Ovary (tissue), 9 donors: ENCODE measurements around the gene LUM. TPM values are rescaled to one million over a fixed set of nuclear protein-coding genes. Genes with fewer than 3 reads are reported as not detected.

Source experiments
- DNase-seq, 5 donors: peaks; one replicate each; pipeline ENCODE4 v3.0.0-alpha.2; 2019 to 2020
- H3K27ac ChIP-seq, 2 donors: fragments of 200-600 bp; one replicate each; pipeline versions ENCODE4 v1.5.1 to v1.8.0; 2019 to 2022
- H3K27me3 ChIP-seq: fragments of 200-600 bp; one replicate; pipeline ENCODE4 v1.8.0; 2022
- H3K36me3 ChIP-seq: fragments of 200-600 bp; sonication (generic); one replicate; pipeline ENCODE4 v1.5.1; 2019
- H3K4me1 ChIP-seq: one replicate; pipeline ENCODE4 v1.8.1; 2013; ENCODE audit warnings: mild to moderate bottlenecking, moderate library complexity; ENCODE audit not compliant: insufficient read depth
- H3K4me3 ChIP-seq: fragments of 200-600 bp; sonication (generic); one replicate; pipeline ENCODE4 v1.5.1; 2017
- H3K9me3 ChIP-seq, 2 donors: fragments of 200-600 bp in 1 of 2; sonication (generic) in 1 of 2; one replicate each; pipeline versions ENCODE4 v1.5.1 to v1.8.1; 2013 to 2019; ENCODE audit warnings: mild to moderate bottlenecking in 1 of 2, moderate library complexity in 1 of 2
- EP300 ChIP-seq: sonication (generic); formaldehyde crosslinking; IDR thresholded peaks from one replicate; pipeline ENCODE4 v1.6.1; 2017; ENCODE audit warnings: antibody characterized with exemption
- POLR2A ChIP-seq: fragments of 450-650 bp; IDR thresholded peaks from one replicate; pipeline ENCODE4 v1.6.1; 2017; ENCODE audit warnings: antibody characterized with exemption, mild to moderate bottlenecking, moderate library complexity
- WGBS, 3 donors: extraction: QIAGEN DNeasy Blood & Tissue Kit in 1 of 3; methylation state at CpG; one replicate each; pipeline versions ENCODE4 v1.1.5 to v1.1.7; 2013 to 2017; 5-methylcytosine and 5-hydroxymethylcytosine counted together
- intact Hi-C, 4 donors: fragments of 100-400 bp; cut with DNase I; formaldehyde crosslinking; loops; one replicate each; pipeline versions ENCODE4 v1.11.0 to v1.15.1; 2022 to 2023
- polyA plus RNA-seq, 2 donors: library from polyadenylated mRNA; stranded (reverse); fragments of 200-250 nt in 1 of 2; fragments of 350-450 nt in 1 of 2; fragmentation: Illumina TruSeq in 1 of 2; extraction: RNeasy Lipid Tissue Mini Kit (QIAGEN cat#74804) in 1 of 2; gene quantifications; one replicate each; pipeline ENCODE4 v1.2.3, GENCODE V29; 2013 to 2014
- total RNA-seq, 7 donors: library from RNA; depleted of rRNA in 2 of 7; stranded (reverse); fragments of >200 nt in 2 of 7; fragmentation: NEBNext Ultra II Directional in 3 of 7; extraction: Animal tissue kit (Norgen Biotek cat#: 25700) in 3 of 7; gene quantifications; one replicate each; pipeline versions ENCODE4 v1.1.0 to v1.2.4, GENCODE V29; 2016 to 2023
- TF ChIP-seq, protein P1 (sequence below), 3 donors: fragments of 450-650 bp in 2 of 3; fragments of 200-600 bp in 1 of 3; IDR thresholded peaks; one replicate each; pipeline versions ENCODE4 v1.5.1 to v1.8.0; 2016 to 2022; ENCODE audit warnings: antibody characterized with exemption in 3 of 3, mild to moderate bottlenecking in 1 of 3
- donor health status: DM: no; HTN: no; CAD: no; lungs with moderate emphysema.
- donor health status: DM: no; HTN: no; CAD: no.
- donor health status: Bipolar disorder and iron deficiency.
- donor health status: DM: yes; HTN: yes; CAD: no.
- donor health status: DM: no; HTN: no; CAD: no.
- donor health status: DM: yes; HTN: yes; CAD: no.

The LUM gene
- total and polyA plus RNA-seq, 9 donors: 122 to 663 (median 343) TPM

DNA sequence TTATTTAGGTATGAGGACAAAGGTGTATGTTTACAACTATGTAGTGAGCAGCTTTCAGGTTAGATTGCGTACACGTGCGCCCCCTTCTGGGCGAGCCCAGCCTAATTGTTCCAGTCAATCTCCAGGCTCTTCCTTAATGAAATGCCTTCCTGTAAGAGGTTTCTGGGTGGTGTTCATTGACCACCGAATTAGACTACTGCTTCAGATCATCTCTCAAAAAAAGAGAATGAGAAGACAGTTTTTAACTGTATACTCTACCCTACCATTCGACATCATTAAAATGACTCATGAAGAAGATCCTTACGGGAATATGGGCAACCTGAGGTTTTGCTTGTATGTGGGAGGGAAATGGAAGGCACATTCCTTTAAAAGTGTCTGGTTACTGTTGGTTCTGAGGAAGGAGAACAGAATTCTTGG, 2.1 kb downstream of the LUM start:
- Histone ChIP-seq H3K4me3 (peak overlapping the region; percentile 32), H3K4me1 (peaks cover 2% of the 10 kb centered on the region), H3K27me3 (no peaks in the 10 kb centered on the region), H3K9me3 (no peaks in the 10 kb centered on the region), H3K36me3 (no peaks in the 10 kb centered on the region), H3K27ac (peak overlapping the region in 1 of 2 donors; percentile 5)
- DNase-seq: peak; percentile 50 to 85 (median 66)
- TF ChIP-seq, protein P1, sequence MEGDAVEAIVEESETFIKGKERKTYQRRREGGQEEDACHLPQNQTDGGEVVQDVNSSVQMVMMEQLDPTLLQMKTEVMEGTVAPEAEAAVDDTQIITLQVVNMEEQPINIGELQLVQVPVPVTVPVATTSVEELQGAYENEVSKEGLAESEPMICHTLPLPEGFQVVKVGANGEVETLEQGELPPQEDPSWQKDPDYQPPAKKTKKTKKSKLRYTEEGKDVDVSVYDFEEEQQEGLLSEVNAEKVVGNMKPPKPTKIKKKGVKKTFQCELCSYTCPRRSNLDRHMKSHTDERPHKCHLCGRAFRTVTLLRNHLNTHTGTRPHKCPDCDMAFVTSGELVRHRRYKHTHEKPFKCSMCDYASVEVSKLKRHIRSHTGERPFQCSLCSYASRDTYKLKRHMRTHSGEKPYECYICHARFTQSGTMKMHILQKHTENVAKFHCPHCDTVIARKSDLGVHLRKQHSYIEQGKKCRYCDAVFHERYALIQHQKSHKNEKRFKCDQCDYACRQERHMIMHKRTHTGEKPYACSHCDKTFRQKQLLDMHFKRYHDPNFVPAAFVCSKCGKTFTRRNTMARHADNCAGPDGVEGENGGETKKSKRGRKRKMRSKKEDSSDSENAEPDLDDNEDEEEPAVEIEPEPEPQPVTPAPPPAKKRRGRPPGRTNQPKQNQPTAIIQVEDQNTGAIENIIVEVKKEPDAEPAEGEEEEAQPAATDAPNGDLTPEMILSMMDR (IDR thresholded peaks at IDR 0.05): peak in 2 of 3 donors; percentile 38 to 71
- TF ChIP-seq POLR2A: no peak
- 38 to 53% (median 46%) methylated on average over 7 of the region's 7 CpGs for WGBS, 3 donors
- intact Hi-C loops: loop anchor here in 1 of 4 donors (10.0 kb wide), 1 partner anchor 216 kb away; no protein-coding TSS in a partner anchor

GRCh38 chr12:91108196-91108755, 3.0 kb downstream of the LUM start:
- H3K27me3 ChIP-seq: no peaks in the 10 kb centered on the region
- 79 to 89% (median 89%) methylated on average over 5 of the region's 5 CpGs for WGBS, 3 donors
- no peak for DNase-seq
- H3K36me3 ChIP-seq: no peaks in the 10 kb centered on the region
- peaks cover 2% of the 10 kb centered on the region for H3K4me1 ChIP-seq
- no peak overlapping the region for H3K27ac ChIP-seq
- H3K4me3 ChIP-seq: peak overlapping the region; percentile 32
- TF ChIP-seq POLR2A (no peak), EP300 (no peak)
- TF ChIP-seq, protein P1 (IDR thresholded peaks at IDR 0.05): no peak
- H3K9me3 ChIP-seq: no peaks in the 10 kb centered on the region
- intact Hi-C loops: loop anchor here in 1 of 4 donors (10.0 kb wide), 1 partner anchor 217 kb away; no protein-coding TSS in a partner anchor

GRCh38 chr12:91106283-91106682, 5.0 kb downstream of the LUM start:
- Histone ChIP-seq H3K4me3 (peak overlapping the region; percentile 17), H3K27me3 (no peaks in the 10 kb centered on the region), H3K36me3 (no peaks in the 10 kb centered on the region), H3K27ac (no peak overlapping the region), H3K4me1 (no peaks in the 10 kb centered on the region), H3K9me3 (no peaks in the 10 kb centered on the region)
- TF ChIP-seq POLR2A (no peak), EP300 (no peak)
- TF ChIP-seq, protein P1 (IDR thresholded peaks at IDR 0.05): no peak
- intact Hi-C loops: loop anchor here in 1 of 4 donors (10.0 kb wide), 1 partner anchor 219 kb away; no protein-coding TSS in a partner anchor
- no peak for DNase-seq

GRCh38 chr12:91105807-91106206, 5.5 kb downstream of the LUM start:
- H3K9me3 ChIP-seq: no peaks in the 10 kb centered on the region
- no peaks in the 10 kb centered on the region for H3K27me3 ChIP-seq
- no peak overlapping the region for H3K27ac ChIP-seq
- TF ChIP-seq EP300 (no peak), POLR2A (no peak)
- TF ChIP-seq, protein P1 (IDR thresholded peaks at IDR 0.05): no peak
- WGBS, 3 donors: 75 to 87% (median 85%) methylated on average over 5 of the region's 5 CpGs
- H3K4me1 ChIP-seq: no peaks in the 10 kb centered on the region
- intact Hi-C loops: loop anchor here in 1 of 4 donors (10.0 kb wide), 1 partner anchor 219 kb away; no protein-coding TSS in a partner anchor
- no peaks in the 10 kb centered on the region for H3K36me3 ChIP-seq
- DNase-seq: no peak
- peak overlapping the region; percentile 16 for H3K4me3 ChIP-seq
